Middle frontal gyrus (tissue), 1 donor: ENCODE data around the gene SEC22B.
"Not testable (repeated sequence)": the region's sequence is repeated elsewhere in the genome, so short reads cannot be mapped to it uniquely, and the experiment has no call there.

Experiments
- DNase-seq: peaks from one replicate; pipeline ENCODE4 v3.0.0-alpha.2; 2015; ENCODE audit warnings: low spot score; ENCODE audit errors: extremely low spot score

Gene SEC22B

DNA sequence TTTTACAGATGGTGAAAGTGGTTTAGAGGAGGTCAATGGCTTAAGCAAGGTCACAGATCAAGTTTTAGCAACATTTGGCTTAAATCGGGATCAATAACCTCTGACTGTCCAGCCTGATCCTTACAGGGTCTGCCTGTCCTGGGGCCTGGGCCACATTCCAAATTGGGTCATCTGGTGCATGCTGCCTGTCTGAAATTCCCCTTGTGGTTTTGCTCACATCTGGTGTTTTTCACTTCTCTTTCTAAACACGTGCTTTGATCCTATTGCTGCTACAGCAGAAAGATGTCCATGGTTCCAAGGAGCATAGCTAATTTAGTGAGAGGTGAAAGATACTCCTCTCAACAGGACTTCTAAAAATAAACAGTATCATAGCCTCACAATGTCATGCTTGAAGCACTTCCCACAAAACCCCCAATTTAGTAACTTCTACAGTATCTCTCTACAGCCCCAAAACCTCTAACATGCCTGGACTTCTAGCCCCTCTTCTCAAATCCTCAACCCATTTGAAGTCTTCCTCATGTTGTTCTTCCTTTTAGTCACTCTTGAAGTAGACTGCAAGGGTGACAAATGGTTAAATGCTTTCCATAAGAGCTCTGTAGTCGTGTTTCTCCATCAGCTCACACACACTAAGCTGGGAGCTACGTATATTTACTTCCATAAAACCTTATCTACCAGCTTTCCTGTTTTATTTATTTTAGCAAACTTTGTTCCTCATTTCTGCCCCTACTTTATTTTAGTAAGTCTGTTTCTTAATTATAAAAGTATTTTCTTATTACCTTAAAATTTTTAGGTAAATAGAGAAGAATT lies 58.7 kb downstream of the SEC22B start:
- DNase-seq = not testable (repeated sequence)

DNA sequence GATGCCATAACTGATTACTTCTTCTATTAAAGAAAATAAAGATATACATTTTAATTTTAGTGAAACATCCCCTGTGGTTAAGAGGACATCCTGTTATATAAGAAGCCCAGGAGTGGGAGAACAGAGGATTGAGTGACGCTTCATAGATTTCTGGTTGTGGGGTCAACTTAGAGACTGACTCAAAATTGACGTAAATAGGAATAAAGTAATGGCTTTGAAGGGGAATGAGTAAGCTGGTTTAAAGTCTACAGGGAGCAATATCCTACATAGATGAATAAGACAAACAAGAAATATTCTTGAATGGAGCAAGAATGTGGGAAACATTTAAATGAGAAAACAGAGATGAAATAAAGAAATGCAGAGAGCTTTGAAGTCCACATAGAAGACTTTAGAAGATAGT lies 60.2 kb downstream of the SEC22B start:
- DNase-seq = not testable (repeated sequence)

DNA sequence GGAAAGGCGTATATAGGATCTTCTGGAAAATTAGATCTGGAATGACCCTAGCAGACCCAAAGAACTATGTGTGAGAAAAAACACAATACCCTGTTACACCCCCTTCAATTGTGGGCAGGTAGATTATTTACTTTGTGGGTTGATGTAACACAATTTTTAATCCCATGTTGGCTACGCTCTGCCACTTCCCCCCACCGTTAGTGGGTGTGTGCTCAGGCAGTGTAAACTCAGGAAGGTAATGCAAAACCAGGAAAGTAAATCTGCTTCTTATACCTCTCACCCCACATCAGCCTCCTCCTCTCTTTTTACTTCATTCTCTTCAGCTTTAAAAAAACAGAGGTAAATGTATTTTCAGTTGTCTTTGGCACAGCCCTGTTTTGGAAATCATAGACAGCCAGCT lies 63.2 kb downstream of the SEC22B start:
- not testable (repeated sequence) for DNase-seq

DNA sequence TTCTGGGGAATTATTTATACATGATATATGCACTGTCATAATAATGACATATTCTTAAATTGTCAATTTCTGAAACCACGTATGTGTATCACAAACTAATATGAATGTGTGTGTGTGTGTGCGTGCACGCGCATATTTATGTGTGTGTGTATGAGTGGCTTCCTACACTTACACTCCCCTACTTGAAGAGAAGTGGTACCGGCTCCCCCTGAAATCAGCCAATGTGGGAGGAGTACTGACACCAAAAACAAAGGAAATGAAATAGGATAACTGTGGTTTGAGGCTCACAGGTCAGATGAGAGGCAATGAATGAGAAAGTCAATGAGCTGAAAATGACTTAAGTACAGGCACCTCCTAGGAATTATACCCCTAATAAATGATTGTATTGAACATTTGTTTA lies 64.1 kb downstream of the SEC22B start:
- not testable (repeated sequence) for DNase-seq

DNA sequence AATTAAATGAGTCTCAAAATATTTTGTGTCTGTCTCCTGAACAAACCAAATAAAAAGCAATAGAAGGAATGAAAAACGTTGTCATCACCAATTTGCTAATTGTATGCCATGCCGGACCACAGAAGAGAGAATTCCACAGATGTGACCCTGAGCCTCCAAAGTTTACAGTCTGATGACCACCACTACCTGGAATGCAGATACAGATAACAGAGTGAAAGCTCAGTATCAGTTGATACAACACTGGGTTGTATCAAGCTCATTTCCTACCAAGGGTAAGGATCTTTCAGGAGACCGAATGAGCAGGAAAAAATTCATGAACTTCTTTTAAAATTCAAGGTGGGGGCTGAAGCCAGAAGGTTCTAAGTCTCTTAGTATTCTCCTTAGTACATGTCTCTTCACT lies 64.5 kb downstream of the SEC22B start:
- not testable (repeated sequence) for DNase-seq

DNA sequence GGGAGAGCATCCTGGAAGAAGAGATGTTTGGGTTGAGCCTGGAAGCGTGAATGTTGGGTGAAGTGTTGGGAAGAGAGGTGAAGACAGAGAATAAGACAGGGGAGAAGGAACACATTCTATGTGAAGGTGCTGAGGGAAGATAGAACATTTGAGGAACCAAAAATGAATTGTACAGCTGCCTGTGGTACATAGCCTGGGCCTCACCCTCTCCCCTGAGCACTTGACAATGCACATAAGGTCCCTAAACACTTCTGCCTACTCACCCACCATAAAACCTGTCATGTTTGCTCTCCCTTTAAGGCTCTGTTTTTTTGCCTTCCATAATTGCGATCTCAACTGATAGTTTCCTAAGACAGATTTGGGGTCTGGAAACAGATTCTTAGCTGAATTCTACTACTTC lies 65.3 kb downstream of the SEC22B start:
- DNase-seq = not testable (repeated sequence)

DNA sequence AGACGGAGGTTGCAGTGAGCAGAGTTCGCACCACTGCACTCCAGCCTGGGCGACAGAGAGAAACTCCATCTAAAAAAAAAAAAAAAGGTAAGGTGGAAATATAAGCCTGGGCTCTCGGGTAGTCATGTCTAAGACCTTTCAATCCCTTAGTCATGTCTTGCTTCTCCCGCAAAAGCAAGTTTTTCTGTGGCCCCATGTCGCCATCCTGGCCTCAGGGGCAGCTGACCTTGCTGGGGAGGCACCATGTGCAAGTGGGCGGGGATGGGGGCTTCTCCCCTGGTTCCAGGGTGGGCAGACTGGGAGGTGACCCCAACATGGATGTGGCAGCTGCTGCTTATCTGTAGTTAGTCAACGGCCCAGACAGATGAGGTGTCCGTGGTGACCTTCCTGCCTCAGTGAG lies 66.7 kb downstream of the SEC22B start:
- not testable (repeated sequence) for DNase-seq

DNA sequence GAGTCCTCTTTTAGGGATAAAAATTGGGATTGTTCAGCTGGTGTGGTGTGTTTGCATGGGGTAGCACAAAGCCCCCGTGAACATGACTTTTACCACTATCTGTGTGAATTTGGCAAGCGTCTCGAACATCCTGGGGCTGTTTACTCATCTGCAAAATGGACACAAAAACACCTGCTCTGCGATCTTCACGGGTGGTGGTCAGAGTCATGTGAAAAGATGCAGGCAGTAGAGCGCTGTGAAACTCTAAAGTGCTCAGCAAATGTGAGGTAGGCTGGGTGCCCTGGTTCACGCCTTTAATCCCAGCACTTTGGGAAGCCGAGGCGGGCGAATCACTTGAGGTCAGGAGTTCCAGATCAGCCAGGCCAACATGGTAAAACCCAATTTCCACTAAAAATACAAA lies 67.1 kb downstream of the SEC22B start:
- DNase-seq = not testable (repeated sequence)

DNA sequence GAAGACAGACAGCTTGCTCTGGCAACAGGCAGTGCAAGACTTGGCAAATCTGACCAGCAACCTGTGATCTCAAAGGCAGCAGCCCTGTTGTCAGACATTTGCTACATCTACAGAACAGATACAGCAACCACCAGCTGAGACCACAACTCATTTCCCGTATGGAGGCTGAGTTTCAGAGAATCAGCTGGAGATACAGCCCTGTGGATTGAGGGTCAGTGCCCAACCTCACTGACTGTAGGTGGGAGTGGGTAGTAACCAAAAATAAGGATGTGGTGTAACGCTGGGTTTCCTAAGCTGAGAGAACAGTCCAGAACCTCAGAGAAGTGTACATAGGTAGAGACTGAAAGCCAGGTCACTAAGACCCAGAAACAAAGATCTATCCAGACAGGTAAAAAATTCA lies 71.0 kb downstream of the SEC22B start:
- DNase-seq = not testable (repeated sequence)

DNA sequence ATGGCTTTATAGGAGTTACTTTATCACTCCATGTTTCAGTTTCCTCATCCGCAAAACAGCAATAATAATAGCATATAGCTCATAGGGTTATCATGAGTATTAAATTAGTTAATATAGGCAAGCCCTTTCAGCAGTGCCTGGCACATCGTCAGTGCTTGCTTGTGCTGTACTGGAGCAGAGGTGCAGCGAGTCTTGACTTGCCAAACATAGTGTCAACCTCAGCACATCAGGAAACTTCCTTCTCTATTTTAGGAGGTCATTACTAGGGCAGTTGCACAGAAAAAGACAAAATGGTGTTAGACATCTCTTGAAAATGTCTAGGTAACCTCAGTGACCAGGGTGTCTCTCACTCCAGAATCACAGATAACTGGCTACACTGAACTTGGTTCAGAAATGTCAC lies 72.6 kb downstream of the SEC22B start:
- DNase-seq = not testable (repeated sequence)

DNA sequence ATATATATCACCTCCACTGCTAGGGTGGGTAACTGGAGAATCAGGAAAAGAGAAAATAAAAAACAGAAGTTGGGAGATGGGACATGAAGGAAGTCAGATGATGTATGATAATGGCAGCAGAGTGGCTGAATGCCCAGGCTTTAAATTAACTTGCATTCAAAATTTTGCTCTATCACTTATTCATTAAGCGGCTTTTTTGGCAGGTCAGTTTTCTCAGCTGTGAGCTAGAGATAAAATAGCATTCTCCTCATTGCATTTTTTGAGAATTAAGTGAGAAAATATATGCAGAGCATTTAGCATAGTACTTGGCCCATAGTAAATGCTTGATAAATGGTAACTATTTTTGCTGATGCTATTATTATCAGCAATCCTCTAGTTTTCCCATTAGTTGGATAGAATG lies 74.7 kb downstream of the SEC22B start:
- DNase-seq = not testable (repeated sequence)
